ENCODE measurements around the gene MICAL3. TPM values are rescaled to one million over a fixed set of nuclear protein-coding genes. Genes with fewer than 3 reads are reported as not detected.

Gene MICAL3
- polyA plus RNA-seq, 1 of the 3 experiments (the other 2 are of a cell fraction): 83.1 TPM

GRCh38 chr22:17954860-17955587 is 69.3 kb downstream of the MICAL3 start (continued):
- TF ChIP-seq REST (IDR thresholded peaks at IDR 0.05; ENCODE audit: low read depth, low read length): no peak
- no peak for TF ChIP-seq SMC3 (IDR thresholded peaks at IDR 0.05; ENCODE audit: low read depth, low read length)
- TF ChIP-seq ZBTB33 (IDR thresholded peaks at IDR 0.05; ENCODE audit: borderline replicate concordance, low read depth): no peak
- TF ChIP-seq TEAD4 (IDR thresholded peaks at IDR 0.05; ENCODE audit: borderline replicate concordance, insufficient read depth): no peak
- no peak for TF ChIP-seq POLR2AphosphoS5 (IDR thresholded peaks at IDR 0.05; ENCODE audit: low read depth, low read length)
- TF ChIP-seq SIN3A (IDR thresholded peaks at IDR 0.05; ENCODE audit: borderline replicate concordance, low read depth, low read length): no peak

- Histone ChIP-seq H3K79me2 (ENCODE audit: insufficient read depth) (peaks cover 82% of the 10 kb centered on the region; the same call in 1 of the 2 replicates), H3K4me1 (ENCODE audit: control insufficient read depth in 1 of 2, insufficient read depth in 2 of 2, low read depth in 1 of 2, low read length in 1 of 2) (peaks cover 7 to 19% of the 10 kb centered on the region in 2 experiments; a peak in 2 of 4 replicates), H4K20me1 (ENCODE audit: insufficient read depth) (peaks cover 49% of the 10 kb centered on the region; the same call in 1 of the 2 replicates), H3K27me3 (ENCODE audit: insufficient read depth) (no peaks in the 10 kb centered on the region), H3K9me3 (no peaks in the 10 kb centered on the region), H3K36me3 (replicated peaks in 1 of 2; ENCODE audit: control insufficient read depth in 1 of 2, insufficient read depth in 2 of 2, low read length in 1 of 2) (no peaks in the 10 kb centered on the region), H3K27ac (ENCODE audit: low read depth in 2 of 2, low read length in 1 of 2) (no peak overlapping the region), H3K9ac (no peak overlapping the region), H3K4me2 (no peak overlapping the region), H3K4me3 (ENCODE audit: low read depth in 2 of 2, low read length in 1 of 2) (no peak overlapping the region), H2AFZ (ENCODE audit: low read depth) (no peak overlapping the region), H3F3A (replicated peaks; ENCODE audit: insufficient read depth) (no peaks in the 10 kb centered on the region), H3K9me2 (no peaks in the 10 kb centered on the region)
- 88% methylated on average over 10 of the region's 10 CpGs for WGBS (ENCODE audit: low lambda C conversion rate)
- ChIA-PET CTCF (no interaction called here), POLR2A (no interaction called here)
- DNase-seq: no peak
- TF ChIP-seq ELF1 (IDR thresholded peaks at IDR 0.05) (no peak), JUND (IDR thresholded peaks at IDR 0.05) (no peak), USF2 (IDR thresholded peaks at IDR 0.05; ENCODE audit: borderline replicate concordance, low read depth, low read length) (no peak), SIN3A (IDR thresholded peaks at IDR 0.05; ENCODE audit: borderline replicate concordance, low read depth, low read length) (no peak), CTCF (IDR thresholded peaks at IDR 0.05) (no peak), MAX (IDR thresholded peaks at IDR 0.05; ENCODE audit: low read depth) (no peak), POLR2AphosphoS5 (IDR thresholded peaks at IDR 0.05; ENCODE audit: low read depth, low read length) (no peak), FOXJ3 (CRISPR knock-in tag; IDR thresholded peaks at IDR 0.05) (no peak), GATA2 (CRISPR knock-in tag; IDR thresholded peaks at IDR 0.05) (no peak), REST (IDR thresholded peaks at IDR 0.05; ENCODE audit: low read depth, low read length) (no peak), NFIC (IDR thresholded peaks at IDR 0.05; ENCODE audit: borderline replicate concordance) (no peak)
Observed at GRCh38 chr22:17954200-17954859, 70.0 kb downstream of the MICAL3 start.
